Measurements from ENCODE around the gene UCHL5.

DNA sequence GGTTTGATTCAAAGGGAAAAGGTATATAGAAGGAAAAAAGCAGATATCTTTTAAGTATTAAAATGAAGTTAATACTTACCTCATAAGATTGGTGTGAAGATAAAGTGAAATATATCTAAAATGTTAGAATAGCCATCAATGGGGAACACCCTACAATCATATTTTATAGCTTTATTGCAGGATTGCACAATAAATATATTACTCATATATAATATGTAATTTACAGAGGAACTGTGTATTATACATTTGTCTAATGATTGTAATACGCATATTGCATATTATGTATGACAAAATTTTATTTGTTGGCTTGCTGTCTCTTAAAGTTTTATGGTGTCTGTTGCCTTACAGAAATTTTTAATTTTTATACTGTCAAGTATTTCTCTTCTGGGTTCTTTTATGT lies 47.8 kb downstream of the UCHL5 start:
- TF ChIP-seq CTCF (IDR thresholded peaks at IDR 0.05) (no peak), EZH2 (IDR thresholded peaks at IDR 0.05; ENCODE audit: borderline replicate concordance, insufficient read depth, low read depth, low read length, poor library complexity, severe bottlenecking) (no peak)
